Measurements from ENCODE around the gene ATF4.
A peak's percentile ranks its signal among the peaks of the same experiment; 100 is the strongest.

- TF ChIP-seq POLR2AphosphoS5 (IDR thresholded peaks at IDR 0.05; ENCODE audit: low read depth, low read length) (peak; percentile 40), REST (IDR thresholded peaks at IDR 0.05; ENCODE audit: insufficient read depth in 1 of 2, low read depth in 2 of 2, low read length in 2 of 2) (no peak), SIN3A (IDR thresholded peaks at IDR 0.05; ENCODE audit: borderline replicate concordance, insufficient read depth, low read length) (no peak), TAF1 (IDR thresholded peaks at IDR 0.05; ENCODE audit: borderline replicate concordance, insufficient read depth, low read length) (no peak; the same call in 1 of the 2 replicates), FOXP2 (optimal IDR thresholded peaks at IDR 0.05; ENCODE audit: borderline replicate concordance, extremely low read depth, extremely low read length, insufficient read depth) (no peak)
Observed at GRCh38 chr22:39524089-39524752, 3.9 kb downstream of the ATF4 start.
